Heart right ventricle (tissue), 16 donors: Measurements from ENCODE around the gene IGF2BP2. TPM values are rescaled to one million over a fixed set of nuclear protein-coding genes. Genes with fewer than 3 reads are reported as not detected.

ENCODE experiments used
- ATAC-seq, 8 donors: fragments of 200-7000 bp; cut with Tn5 transposase; one replicate each; pipeline ENCODE4 v1.9.1; 2020; ENCODE audit warnings: mild to moderate bottlenecking in 8 of 8, moderate library complexity in 8 of 8, moderate number of reproducible peaks in 1 of 8
- DNase-seq, 2 donors: peaks; one replicate each; pipeline ENCODE4 v3.0.0-alpha.2; 2020
- H3K27ac ChIP-seq, 10 donors: fragments of 200-600 bp; sonication (generic) in 2 of 10; one replicate each; pipeline versions ENCODE4 v1.5.0 to v1.8.0; 2020 to 2022; ENCODE audit warnings: mild to moderate bottlenecking in 3 of 10
- H3K27me3 ChIP-seq, 7 donors: fragments of 200-600 bp; one replicate each; pipeline ENCODE4 v1.8.0; 2021 to 2022; ENCODE audit warnings: mild to moderate bottlenecking in 2 of 7
- H3K36me3 ChIP-seq, 9 donors: fragments of 200-600 bp; sonication (generic) in 1 of 9; one replicate each; pipeline versions ENCODE4 v1.5.0 to v1.8.0; 2020 to 2022; ENCODE audit warnings: mild to moderate bottlenecking in 2 of 9
- H3K4me1 ChIP-seq, 9 donors: fragments of 200-600 bp; sonication (generic) in 1 of 9; one replicate each; pipeline versions ENCODE4 v1.5.0 to v1.8.0; 2020 to 2022; ENCODE audit warnings: mild to moderate bottlenecking in 4 of 9
- H3K4me3 ChIP-seq, 10 donors: fragments of 200-600 bp; sonication (generic) in 2 of 10; one replicate each; pipeline versions ENCODE4 v1.5.0 to v1.8.0; 2020 to 2022; ENCODE audit warnings: mild to moderate bottlenecking in 7 of 10, moderate library complexity in 2 of 10
- H3K9me3 ChIP-seq, 11 donors: fragments of 200-600 bp in 10 of 11; sonication (generic) in 2 of 11; one replicate each; pipeline versions ENCODE4 v1.5.0 to v1.8.0; 2013 to 2022; ENCODE audit warnings: mild to moderate bottlenecking in 2 of 11, control low read depth in 1 of 11, moderate library complexity in 1 of 11
- WGBS, 2 donors: extraction: QIAGEN DNeasy Blood & Tissue Kit; methylation state at CpG; one replicate each; pipeline ENCODE4 v1.1.7; 2013; ENCODE audit warnings: inconsistent platforms in 1 of 2; 5-methylcytosine and 5-hydroxymethylcytosine counted together
- intact Hi-C, 10 donors: fragments of 100-400 bp; cut with DNase I; formaldehyde crosslinking; loops; one replicate each; pipeline versions ENCODE4 v1.11.1 to v1.14.2; 2022
- polyA plus RNA-seq, 2 donors: library from polyadenylated mRNA; stranded (reverse); fragments of 200-250 nt; gene quantifications; one replicate each; pipeline ENCODE4 v1.2.3, GENCODE V29; 2013
- total RNA-seq, 10 donors: library from RNA; stranded (reverse); fragmentation: NEBNext Ultra II Directional in 3 of 10; extraction: Animal tissue kit (Norgen Biotek cat#: 25700) in 3 of 10; gene quantifications; one replicate each; pipeline versions ENCODE4 v1.2.1 to v1.2.4, GENCODE V29; 2021 to 2023
- TF ChIP-seq, protein P1 (sequence below), 9 donors: fragments of 200-600 bp; sonication (generic) in 2 of 9; IDR thresholded peaks; one replicate each; pipeline versions ENCODE4 v1.5.0 to v1.8.0; 2021 to 2022; ENCODE audit warnings: antibody characterized with exemption in 9 of 9, mild to moderate bottlenecking in 5 of 9, moderate library complexity in 1 of 9
- donor health status: Arrhythmogenic right ventricular cardiomyopathy.
- donor health status: ischemic (EF 13 %, LVEDD 7.1; RV severe dilation, severe dysfunction).
- donor health status: healthy with polysubstance abuse.
- donor health status: DM: no; HTN: yes; CAD: no.
- donor health status: DM: no; HTN: no; CAD: no.
- donor health status: ischemic (EF 25% LVEDD 6.9; RV normal size, moderate dysfunction).
- donor health status: ischemic (EF 25% LVEDD 5.7; RV mildly dilated, moderate dysfunction).
- donor health status: healthy.
- donor health status: DM: yes; HTN: yes; CAD: no.
- donor health status: Ischemic cardiomyopathy.
- donor health status: ischemic (EF 35%, LVEDD 5.7; RV mildly dilated, moderate dysfunction).
- donor health status: nonischemic (EF 11% LVEDD 7.7; RV severe dilation, severe dysfunction).
- donor health status: DM: yes; HTN: yes; CAD: no.
- donor health status: PGD.
- donor health status: ischemic (EF 29% LVEDD 5.4; RV normal size, mild dysfunction).
- donor health status: nonischemic (EF 23%, LVEDD 6.1; RV moderate dilation, normal function).

IGF2BP2 gene
- total and polyA plus RNA-seq, 12 donors = 9.4 to 17.8 (median 15.4) TPM

GRCh38 chr3:185866555-185866954 is 41.7 kb upstream of the IGF2BP2 start:
- DNase-seq = no peak
- 86 to 100% methylated on average over 1 of the region's 1 CpG for WGBS, 2 donors

GRCh38 chr3:185865247-185865646 is 40.4 kb upstream of the IGF2BP2 start:
- no peak for ATAC-seq

More at GRCh38 chr3:185866555-185866954, 41.7 kb upstream of the IGF2BP2 start:
- H3K36me3 ChIP-seq = no peaks in the 10 kb centered on the region
- intact Hi-C loops = no loop called here
- no peak for ATAC-seq
- no peaks in the 10 kb centered on the region for H3K9me3 ChIP-seq
- H3K27ac ChIP-seq = no peak overlapping the region
- H3K4me1 ChIP-seq = no peaks in the 10 kb centered on the region
- TF ChIP-seq, protein P1, sequence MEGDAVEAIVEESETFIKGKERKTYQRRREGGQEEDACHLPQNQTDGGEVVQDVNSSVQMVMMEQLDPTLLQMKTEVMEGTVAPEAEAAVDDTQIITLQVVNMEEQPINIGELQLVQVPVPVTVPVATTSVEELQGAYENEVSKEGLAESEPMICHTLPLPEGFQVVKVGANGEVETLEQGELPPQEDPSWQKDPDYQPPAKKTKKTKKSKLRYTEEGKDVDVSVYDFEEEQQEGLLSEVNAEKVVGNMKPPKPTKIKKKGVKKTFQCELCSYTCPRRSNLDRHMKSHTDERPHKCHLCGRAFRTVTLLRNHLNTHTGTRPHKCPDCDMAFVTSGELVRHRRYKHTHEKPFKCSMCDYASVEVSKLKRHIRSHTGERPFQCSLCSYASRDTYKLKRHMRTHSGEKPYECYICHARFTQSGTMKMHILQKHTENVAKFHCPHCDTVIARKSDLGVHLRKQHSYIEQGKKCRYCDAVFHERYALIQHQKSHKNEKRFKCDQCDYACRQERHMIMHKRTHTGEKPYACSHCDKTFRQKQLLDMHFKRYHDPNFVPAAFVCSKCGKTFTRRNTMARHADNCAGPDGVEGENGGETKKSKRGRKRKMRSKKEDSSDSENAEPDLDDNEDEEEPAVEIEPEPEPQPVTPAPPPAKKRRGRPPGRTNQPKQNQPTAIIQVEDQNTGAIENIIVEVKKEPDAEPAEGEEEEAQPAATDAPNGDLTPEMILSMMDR (IDR thresholded peaks at IDR 0.05) = no peak
- H3K27me3 ChIP-seq = peaks cover 0 to 4% (median 0%) of the 10 kb centered on the region in 7 donors
- H3K4me3 ChIP-seq = no peak overlapping the region

GRCh38 chr3:185864767-185865166 is 39.9 kb upstream of the IGF2BP2 start:
- TF ChIP-seq, protein P1 (IDR thresholded peaks at IDR 0.05) = no peak
- H3K36me3 ChIP-seq = no peaks in the 10 kb centered on the region
- ATAC-seq (no peak), DNase-seq (no peak)
- no peak overlapping the region for H3K4me3 ChIP-seq
- H3K27me3 ChIP-seq = no peaks in the 10 kb centered on the region
- no peaks in the 10 kb centered on the region for H3K9me3 ChIP-seq
- no peak overlapping the region for H3K27ac ChIP-seq
- intact Hi-C loops = no loop called here
- H3K4me1 ChIP-seq = no peaks in the 10 kb centered on the region
- 85 to 88% methylated on average over 3 of the region's 3 CpGs for WGBS, 2 donors

More at GRCh38 chr3:185865247-185865646, 40.4 kb upstream of the IGF2BP2 start:
- Histone ChIP-seq H3K27ac (no peak overlapping the region), H3K4me1 (no peaks in the 10 kb centered on the region), H3K9me3 (no peaks in the 10 kb centered on the region), H3K36me3 (no peaks in the 10 kb centered on the region), H3K27me3 (no peaks in the 10 kb centered on the region), H3K4me3 (no peak overlapping the region)
- TF ChIP-seq, protein P1 (IDR thresholded peaks at IDR 0.05) = no peak
- intact Hi-C loops = no loop called here
- DNase-seq = no peak
- WGBS, 2 donors = 64 to 67% methylated on average over 1 of the region's 1 CpG

- no peak for DNase-seq
Observed at GRCh38 chr3:185862920-185863319, 38.1 kb upstream of the IGF2BP2 start.

More at GRCh38 chr3:185862920-185863319, 38.1 kb upstream of the IGF2BP2 start:
- intact Hi-C loops = no loop called here
- Histone ChIP-seq H3K36me3 (no peaks in the 10 kb centered on the region), H3K27ac (no peak overlapping the region), H3K27me3 (no peaks in the 10 kb centered on the region), H3K4me1 (no peaks in the 10 kb centered on the region), H3K4me3 (no peak overlapping the region), H3K9me3 (no peaks in the 10 kb centered on the region)
- ATAC-seq = no peak
- TF ChIP-seq, protein P1 (IDR thresholded peaks at IDR 0.05) = no peak
- 95 to 98% methylated on average over 4 of the region's 4 CpGs for WGBS, 2 donors
